Measurements from ENCODE around the gene MRS2.
"Not testable (repeated sequence)": the region's sequence is repeated elsewhere in the genome, so short reads cannot be mapped to it uniquely, and the experiment has no call there.

The MRS2 gene

GRCh38 chr6:24391208-24391607 is 11.5 kb upstream of the MRS2 start:
- DNase-seq = no peak

GRCh38 chr6:24391756-24392405 is 10.9 kb upstream of the MRS2 start:
- DNase-seq = no peak

GRCh38 chr6:24394061-24394779 is 8.5 kb upstream of the MRS2 start:
- DNase-seq = no peak

GRCh38 chr6:24394780-24395437 is 7.8 kb upstream of the MRS2 start:
- DNase-seq = no peak

GRCh38 chr6:24396824-24397223 is 5.9 kb upstream of the MRS2 start:
- no peak for DNase-seq

GRCh38 chr6:24397631-24398030 is 5.1 kb upstream of the MRS2 start:
- DNase-seq = no peak

- DNase-seq = not testable (repeated sequence)
Observed at GRCh38 chr6:24400045-24401039, 2.4 kb upstream of the MRS2 start.

GRCh38 chr6:24401458-24401857 is 1.3 kb upstream of the MRS2 start:
- DNase-seq = no peak

- DNase-seq = no peak
Observed at GRCh38 chr6:24403501-24403824, 727 bp downstream of the MRS2 start.

- no peak for DNase-seq
Observed at GRCh38 chr6:24405262-24405661, 2.5 kb downstream of the MRS2 start.

- no peak for DNase-seq
Observed at GRCh38 chr6:24408719-24409410, 6.1 kb downstream of the MRS2 start.

GRCh38 chr6:24410622-24411021 is 7.9 kb downstream of the MRS2 start:
- DNase-seq = no peak

GRCh38 chr6:24412294-24412693 is 9.6 kb downstream of the MRS2 start:
- DNase-seq = no peak

GRCh38 chr6:24414531-24414930 is 11.8 kb downstream of the MRS2 start:
- not testable (repeated sequence) for DNase-seq

GRCh38 chr6:24415753-24416152 is 13.0 kb downstream of the MRS2 start:
- no peak for DNase-seq

- DNase-seq = no peak
Observed at GRCh38 chr6:24419526-24419925, 16.8 kb downstream of the MRS2 start.

GRCh38 chr6:24425091-24425490 is 22.4 kb downstream of the MRS2 start:
- DNase-seq = no peak

- no peak for DNase-seq
Observed at GRCh38 chr6:24426729-24427446, 24.2 kb downstream of the MRS2 start.

- no peak for DNase-seq
Observed at GRCh38 chr6:24428615-24429014, 25.9 kb downstream of the MRS2 start.

- DNase-seq = no peak
Observed at GRCh38 chr6:24429146-24429545, 26.4 kb downstream of the MRS2 start.

GRCh38 chr6:24430086-24430485 is 27.4 kb downstream of the MRS2 start:
- no peak for DNase-seq

GRCh38 chr6:24431045-24431451 is 28.3 kb downstream of the MRS2 start:
- peak; percentile 15 to 19 for DNase-seq

Measured in stimulated activated CD4-positive, alpha-beta T cell treated with anti-CD3 and anti-CD28 coated beads, Interleukin-2, amount 100 ng/mL, for 48 hours (primary cell).